SHP77 treated with DMSO at 0.1 percent for 48 hours (cell line): ENCODE measurements around the gene MARCHF3.
"Not testable (repeated sequence)": the region's sequence is repeated elsewhere in the genome, so short reads cannot be mapped to it uniquely, and the experiment has no call there.

ENCODE experiments used
- DNase-seq: peaks from one replicate; lab custom pipeline; 2025; lab: John Stamatoyannopoulos, UW

The MARCHF3 gene

GRCh38 chr5:126872561-126873354 is 157.6 kb downstream of the MARCHF3 start:
- DNase-seq: no peak

GRCh38 chr5:126871441-126871840 is 158.9 kb downstream of the MARCHF3 start:
- DNase-seq: no peak

- DNase-seq: peak; percentile 3
Measured at GRCh38 chr5:126869005-126869451, 161.3 kb downstream of the MARCHF3 start.

- DNase-seq: no peak
Measured at GRCh38 chr5:126868338-126869004, 161.9 kb downstream of the MARCHF3 start.

GRCh38 chr5:126866851-126867636 is 163.3 kb downstream of the MARCHF3 start:
- no peak for DNase-seq

GRCh38 chr5:126865299-126865698 is 165.1 kb downstream of the MARCHF3 start:
- no peak for DNase-seq

- no peak for DNase-seq
Measured at GRCh38 chr5:126864042-126864688, 166.2 kb downstream of the MARCHF3 start.

- no peak for DNase-seq
Measured at GRCh38 chr5:126863402-126863801, 167.0 kb downstream of the MARCHF3 start.

- no peak for DNase-seq
Measured at GRCh38 chr5:126858441-126858840, 171.9 kb downstream of the MARCHF3 start.

GRCh38 chr5:126857472-126858410 is 172.6 kb downstream of the MARCHF3 start:
- no peak for DNase-seq

GRCh38 chr5:126855266-126855665 is 175.1 kb downstream of the MARCHF3 start:
- DNase-seq: no peak

- DNase-seq: no peak
Measured at GRCh38 chr5:126854526-126855110, 175.7 kb downstream of the MARCHF3 start.

GRCh38 chr5:126853541-126854307 is 176.6 kb downstream of the MARCHF3 start:
- DNase-seq: not testable (repeated sequence)

GRCh38 chr5:126852841-126853271 is 177.5 kb downstream of the MARCHF3 start:
- no peak for DNase-seq

- DNase-seq: no peak
Measured at GRCh38 chr5:126852091-126852571, 178.2 kb downstream of the MARCHF3 start.

GRCh38 chr5:126851501-126852011 is 178.8 kb downstream of the MARCHF3 start:
- DNase-seq: no peak

GRCh38 chr5:126849101-126849678 is 181.2 kb downstream of the MARCHF3 start:
- DNase-seq: no peak

- DNase-seq: no peak
Measured at GRCh38 chr5:126848253-126848652, 182.1 kb downstream of the MARCHF3 start.

GRCh38 chr5:126847826-126848251 is 182.5 kb downstream of the MARCHF3 start:
- no peak for DNase-seq
